ENCODE data around the gene STUM.

GRCh38 chr1:226580625-226581270 lies 32.2 kb downstream of the STUM start:
- no peak for TF ChIP-seq CTCF (optimal IDR thresholded peaks at IDR 0.05 in 1 of 3, IDR thresholded peaks at IDR 0.05 in 1 of 3, conservative IDR thresholded peaks at IDR 0.05 in 1 of 3; ENCODE audit: extremely low read depth in 1 of 3, insufficient read depth in 2 of 3, low read length in 3 of 3)
- TF ChIP-seq EZH2 (IDR thresholded peaks at IDR 0.05; ENCODE audit: low read length) = no peak

All from keratinocyte (primary cell).